SU-DHL-6 (cell line): ENCODE results near the gene RELL1.

ENCODE experiments used
- H2AFZ ChIP-seq: fragments of 200-600 bp; sonication (generic); 2 replicates; pipeline ENCODE4 v1.6.1; 2014; ENCODE audit warnings: low read depth, mild to moderate bottlenecking, moderate library complexity, mixed read lengths, antibody characterized with exemption, low read length; ENCODE audit not compliant: severe bottlenecking
- H3F3A ChIP-seq: fragments of 200-600 bp; shearing (Covaris generic); 2 replicates; pipeline ENCODE4 v1.6.0; 2016; ENCODE audit warnings: antibody characterized with exemption, mild to moderate bottlenecking; ENCODE audit not compliant: insufficient read depth
- H3K27ac ChIP-seq: fragments of 200-600 bp; sonication (generic); 2 replicates; pipeline ENCODE4 v1.5.1; 2016; ENCODE audit warnings: low read depth, mild to moderate bottlenecking, low read length, moderate library complexity, mixed read lengths
- H3K27me3 ChIP-seq: fragments of 200-600 bp; sonication (generic), shearing (Covaris generic); 2 replicates; pipeline ENCODE4 v1.6.0; 2014; ENCODE audit warnings: mild to moderate bottlenecking, low read length
- H3K36me3 ChIP-seq: fragments of 200-600 bp; sonication (generic); 2 replicates; pipeline ENCODE4 v1.6.1; 2014; ENCODE audit warnings: mild to moderate bottlenecking, low read length, mixed read lengths
- H3K4me2 ChIP-seq: fragments of 300-600, 200-600 bp; shearing (Covaris generic), sonication (generic); 2 replicates; pipeline ENCODE4 v1.6.0; 2014; ENCODE audit warnings: low read length, low read depth, mild to moderate bottlenecking; ENCODE audit not compliant: poor library complexity, severe bottlenecking
- H3K4me3 ChIP-seq: fragments of 200-600 bp; sonication (generic); 2 replicates; pipeline ENCODE4 v1.5.1; 2014; ENCODE audit warnings: antibody characterized with exemption, low read length, mild to moderate bottlenecking, mixed read lengths; ENCODE audit not compliant: insufficient read depth, poor library complexity, severe bottlenecking
- H3K79me2 ChIP-seq: fragments of 200-600 bp; sonication (generic); 2 replicates; pipeline ENCODE4 v1.6.1; 2014; ENCODE audit warnings: mild to moderate bottlenecking, low read length, moderate library complexity; ENCODE audit not compliant: insufficient read depth
- H3K9ac ChIP-seq: fragments of 200-600 bp; sonication (generic); 2 replicates; pipeline ENCODE4 v1.7.0; 2014; ENCODE audit warnings: mild to moderate bottlenecking, low read length
- H3K9me2 ChIP-seq: fragments of 200-600 bp; sonication (generic); replicated peaks from 2 replicates; pipeline ENCODE4 v1.6.1; 2014; ENCODE audit warnings: low read length; ENCODE audit not compliant: insufficient read depth
- H3K9me3 ChIP-seq: fragments of 200-600 bp; sonication (generic); 2 replicates; pipeline ENCODE4 v1.6.1; 2014; ENCODE audit warnings: low read length, mixed read lengths; ENCODE audit not compliant: insufficient read depth
- H4K20me1 ChIP-seq: fragments of 200-600 bp; sonication (generic); 2 replicates; pipeline ENCODE4 v1.6.1; 2014; ENCODE audit warnings: low read depth, mild to moderate bottlenecking, antibody characterized with exemption, low read length, moderate library complexity, mixed read lengths
- EZH2phosphoT487 ChIP-seq: fragments of 200-600 bp; sonication (generic), shearing (Covaris generic); conservative IDR thresholded peaks from 2 replicates; pipeline ENCODE4 v1.6.1; 2018; ENCODE audit warnings: mild to moderate bottlenecking, antibody characterized with exemption, low read length, moderate library complexity, mixed read lengths
- TF ChIP-seq, protein P1 (sequence below): fragments of 200-600 bp; sonication (generic); IDR thresholded peaks from one replicate; pipeline ENCODE4 v1.5.1; 2017; ENCODE audit warnings: antibody characterized with exemption, mild to moderate bottlenecking, low read length, moderate library complexity; ENCODE audit not compliant: insufficient read depth, poor library complexity, severe bottlenecking

Gene RELL1

GRCh38 chr4:37568489-37568888 is 117.7 kb downstream of the RELL1 start:
- no peaks in the 10 kb centered on the region for H4K20me1 ChIP-seq
- H3K27me3 ChIP-seq: no peaks in the 10 kb centered on the region
- no peak overlapping the region for H3K4me3 ChIP-seq
- no peaks in the 10 kb centered on the region for H3K36me3 ChIP-seq
- H3K9me2 ChIP-seq: no peaks in the 10 kb centered on the region
- no peaks in the 10 kb centered on the region for H3F3A ChIP-seq
- H3K27ac ChIP-seq: no peak overlapping the region
- H3K4me2 ChIP-seq: no peak overlapping the region
- no peaks in the 10 kb centered on the region for H3K9me3 ChIP-seq
- H3K9ac ChIP-seq: no peak overlapping the region
- H3K79me2 ChIP-seq: no peaks in the 10 kb centered on the region
- no peak overlapping the region for H2AFZ ChIP-seq
- TF ChIP-seq, protein P1, sequence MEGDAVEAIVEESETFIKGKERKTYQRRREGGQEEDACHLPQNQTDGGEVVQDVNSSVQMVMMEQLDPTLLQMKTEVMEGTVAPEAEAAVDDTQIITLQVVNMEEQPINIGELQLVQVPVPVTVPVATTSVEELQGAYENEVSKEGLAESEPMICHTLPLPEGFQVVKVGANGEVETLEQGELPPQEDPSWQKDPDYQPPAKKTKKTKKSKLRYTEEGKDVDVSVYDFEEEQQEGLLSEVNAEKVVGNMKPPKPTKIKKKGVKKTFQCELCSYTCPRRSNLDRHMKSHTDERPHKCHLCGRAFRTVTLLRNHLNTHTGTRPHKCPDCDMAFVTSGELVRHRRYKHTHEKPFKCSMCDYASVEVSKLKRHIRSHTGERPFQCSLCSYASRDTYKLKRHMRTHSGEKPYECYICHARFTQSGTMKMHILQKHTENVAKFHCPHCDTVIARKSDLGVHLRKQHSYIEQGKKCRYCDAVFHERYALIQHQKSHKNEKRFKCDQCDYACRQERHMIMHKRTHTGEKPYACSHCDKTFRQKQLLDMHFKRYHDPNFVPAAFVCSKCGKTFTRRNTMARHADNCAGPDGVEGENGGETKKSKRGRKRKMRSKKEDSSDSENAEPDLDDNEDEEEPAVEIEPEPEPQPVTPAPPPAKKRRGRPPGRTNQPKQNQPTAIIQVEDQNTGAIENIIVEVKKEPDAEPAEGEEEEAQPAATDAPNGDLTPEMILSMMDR: no peak
- TF ChIP-seq EZH2phosphoT487: no peak

DNA sequence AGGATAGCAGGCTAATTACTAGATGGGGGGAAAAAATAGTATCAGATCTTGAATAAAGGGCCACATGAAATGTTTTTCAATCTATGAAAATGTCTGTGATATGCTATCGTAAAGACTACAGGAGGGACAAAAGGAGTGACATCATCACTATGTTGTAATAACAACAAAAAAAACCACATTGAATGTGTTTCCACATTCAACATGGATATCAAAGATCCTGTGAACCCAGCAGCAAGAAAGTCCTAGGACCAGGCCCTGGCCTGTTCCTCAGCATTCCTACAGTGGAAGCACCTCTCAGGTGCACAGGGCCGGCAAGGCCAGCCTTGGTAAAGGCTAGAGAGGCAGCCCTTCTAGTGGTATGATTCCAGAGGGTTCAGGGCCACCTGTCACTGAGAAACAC is 118.3 kb downstream of the RELL1 start:
- H3K4me3 ChIP-seq: no peak overlapping the region
- no peak overlapping the region for H3K27ac ChIP-seq
- H3F3A ChIP-seq: no peaks in the 10 kb centered on the region
- no peaks in the 10 kb centered on the region for H3K27me3 ChIP-seq
- TF ChIP-seq, protein P1: no peak
- TF ChIP-seq EZH2phosphoT487: no peak
- no peaks in the 10 kb centered on the region for H4K20me1 ChIP-seq
- no peak overlapping the region for H2AFZ ChIP-seq
- H3K9ac ChIP-seq: no peak overlapping the region
- H3K9me2 ChIP-seq: no peaks in the 10 kb centered on the region
- H3K79me2 ChIP-seq: no peaks in the 10 kb centered on the region
- no peaks in the 10 kb centered on the region for H3K9me3 ChIP-seq
- no peaks in the 10 kb centered on the region for H3K36me3 ChIP-seq
- no peak overlapping the region for H3K4me2 ChIP-seq

DNA sequence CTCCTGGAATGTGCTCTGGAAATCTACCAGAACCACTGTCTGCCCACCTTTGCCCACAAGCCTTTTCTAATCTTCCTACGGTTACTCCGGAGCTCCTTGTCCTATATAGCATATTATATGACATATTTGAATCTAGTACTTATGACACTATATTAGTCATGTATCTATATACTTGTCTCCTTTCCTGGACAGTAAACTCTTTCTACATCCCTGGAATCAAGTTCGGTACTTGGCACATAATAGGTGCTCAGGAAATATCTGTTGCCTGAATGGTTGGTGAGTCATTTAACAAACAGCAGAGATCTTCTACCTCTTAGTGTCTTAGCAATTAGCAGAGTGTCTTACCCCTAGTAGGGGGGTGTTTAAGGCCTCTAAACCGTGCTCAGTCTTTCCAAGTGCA is 123.6 kb downstream of the RELL1 start:
- TF ChIP-seq EZH2phosphoT487: no peak
- TF ChIP-seq, protein P1: no peak
- Histone ChIP-seq H3K9ac (no peak overlapping the region), H3K79me2 (no peaks in the 10 kb centered on the region), H3K27me3 (no peaks in the 10 kb centered on the region), H3F3A (no peaks in the 10 kb centered on the region), H3K27ac (no peak overlapping the region), H3K9me2 (no peaks in the 10 kb centered on the region), H3K36me3 (no peaks in the 10 kb centered on the region), H3K4me2 (no peak overlapping the region), H2AFZ (no peak overlapping the region), H4K20me1 (no peaks in the 10 kb centered on the region), H3K9me3 (no peaks in the 10 kb centered on the region), H3K4me3 (no peak overlapping the region)
